ENCODE measurements around the gene SDHD.
"Not testable (repeated sequence)": the region's sequence is repeated elsewhere in the genome, so short reads cannot be mapped to it uniquely, and the experiment has no call there.

The SDHD gene
- total RNA-seq: 42.0 to 44.5 reads per million in 2 donors

DNA sequence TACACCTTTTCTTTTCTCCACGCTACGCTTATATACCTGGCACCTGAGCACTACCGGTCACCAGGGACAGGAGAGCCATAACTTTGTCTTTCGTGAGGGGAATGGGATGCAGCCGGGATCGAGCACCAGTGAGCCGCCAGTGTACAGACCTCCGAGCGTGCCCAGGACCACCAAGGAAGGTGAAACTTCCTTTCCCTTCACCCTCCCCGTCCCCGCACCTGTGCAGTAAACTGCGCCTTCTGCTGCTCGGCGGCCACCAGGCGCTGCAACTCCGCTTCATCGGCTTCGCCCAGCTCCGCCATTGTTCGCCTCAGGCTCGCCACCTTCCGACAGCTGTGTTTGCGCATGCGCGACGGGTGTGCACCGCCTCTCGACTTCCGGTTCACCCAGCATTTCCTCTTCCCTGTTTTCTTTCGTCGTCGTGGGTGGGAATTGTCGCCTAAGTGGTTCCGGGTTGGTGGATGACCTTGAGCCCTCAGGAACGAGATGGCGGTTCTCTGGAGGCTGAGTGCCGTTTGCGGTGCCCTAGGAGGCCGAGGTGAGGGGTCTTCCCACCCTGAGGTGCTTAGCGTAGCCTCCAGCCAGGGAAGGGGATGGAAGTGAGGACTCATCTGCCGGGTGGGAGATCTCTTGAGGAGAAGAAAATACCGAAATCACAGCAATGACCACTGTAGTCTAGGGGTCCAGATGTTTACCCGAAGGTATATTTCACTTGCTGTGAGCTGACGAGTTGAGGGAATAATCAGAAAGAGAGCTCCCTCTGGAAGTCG, at the start of gene SDHD, which contains the start of gene TIMM8B:
Gene SDHD, plus strand, starts transcription at position 452 of the 770 bp plus-strand sequence. Its CDS starts 35 bp downstream, at position 487.
Gene TIMM8B, minus strand, starts transcription at position 335 of the 770 bp plus-strand sequence. Its CDS starts 33 bp downstream, at position 302.
- peak; percentile 85 for DNase-seq

DNA sequence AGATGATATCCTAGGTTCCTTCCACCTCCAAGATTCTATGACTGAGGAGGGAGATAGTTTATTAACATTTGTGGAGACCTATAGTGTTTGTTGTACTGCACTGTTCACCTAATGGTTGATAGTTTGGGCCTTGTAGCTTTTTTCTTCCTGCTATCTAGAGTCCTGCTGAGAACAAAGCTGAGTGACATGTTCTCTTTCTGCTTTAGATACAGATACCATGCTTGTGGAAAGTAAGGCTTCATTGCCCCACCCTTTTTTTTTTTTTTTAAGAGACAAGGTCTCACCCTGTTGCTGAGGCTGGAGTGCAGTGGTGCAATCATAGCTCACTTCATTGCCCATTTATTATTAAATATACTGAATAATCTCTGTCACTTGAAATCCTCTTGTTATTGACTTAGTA, 49.1 kb upstream of the SDHD start:
- DNase-seq: no peak

DNA sequence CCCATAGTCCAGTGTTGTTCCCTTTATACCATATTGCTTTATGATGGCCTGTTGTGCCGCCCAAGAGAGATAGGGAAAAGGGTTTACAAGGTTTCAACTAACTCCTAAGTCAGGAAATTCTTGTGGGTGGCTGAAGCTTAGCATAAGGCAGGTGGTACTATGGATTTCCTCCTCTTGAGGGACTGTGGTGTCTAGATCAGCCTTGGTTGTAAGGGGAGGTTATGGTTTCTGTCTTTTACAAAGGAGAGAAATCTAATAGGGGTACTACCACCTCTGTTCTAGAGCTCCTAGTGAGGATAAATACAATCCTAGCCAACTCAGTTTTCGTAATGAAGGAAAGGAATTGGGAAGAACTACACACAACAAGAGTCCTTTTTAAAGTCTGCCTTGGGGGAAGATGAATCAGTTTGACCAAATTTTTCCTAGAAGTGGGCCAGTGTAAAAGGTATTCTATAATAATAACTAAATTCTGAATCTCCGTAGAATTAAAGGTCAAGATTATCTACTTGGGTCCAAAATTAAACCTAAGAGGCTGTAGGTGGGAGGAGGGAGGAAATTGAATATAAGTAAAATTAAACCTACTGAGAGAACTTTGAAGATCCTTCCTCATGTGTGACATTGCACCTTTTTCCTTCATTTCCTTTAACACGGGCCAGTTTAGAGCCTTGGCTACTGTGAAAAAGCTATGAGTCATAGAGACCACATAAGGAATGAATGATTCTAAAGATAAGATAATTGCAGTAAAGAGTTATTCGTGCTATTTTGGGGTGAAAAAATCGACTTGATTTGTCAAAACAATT, 44.3 kb upstream of the SDHD start:
- no peak for DNase-seq

DNA sequence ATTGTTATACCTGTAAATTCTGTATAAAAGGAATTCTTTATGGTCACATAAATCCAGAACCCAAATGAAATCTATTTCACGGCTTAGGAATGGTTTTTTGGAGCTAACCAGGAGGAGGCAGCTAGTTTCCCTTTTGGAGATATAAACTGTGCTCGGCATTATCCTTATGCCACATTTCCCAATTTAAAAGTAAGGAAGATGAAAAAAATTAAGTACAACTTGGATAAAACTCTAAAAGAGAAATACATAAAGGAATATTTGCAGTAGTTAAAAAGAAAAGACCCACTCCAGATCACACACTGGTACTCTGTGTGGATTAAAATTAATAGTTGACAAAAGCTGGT, 43.7 kb upstream of the SDHD start:
- DNase-seq: no peak

DNA sequence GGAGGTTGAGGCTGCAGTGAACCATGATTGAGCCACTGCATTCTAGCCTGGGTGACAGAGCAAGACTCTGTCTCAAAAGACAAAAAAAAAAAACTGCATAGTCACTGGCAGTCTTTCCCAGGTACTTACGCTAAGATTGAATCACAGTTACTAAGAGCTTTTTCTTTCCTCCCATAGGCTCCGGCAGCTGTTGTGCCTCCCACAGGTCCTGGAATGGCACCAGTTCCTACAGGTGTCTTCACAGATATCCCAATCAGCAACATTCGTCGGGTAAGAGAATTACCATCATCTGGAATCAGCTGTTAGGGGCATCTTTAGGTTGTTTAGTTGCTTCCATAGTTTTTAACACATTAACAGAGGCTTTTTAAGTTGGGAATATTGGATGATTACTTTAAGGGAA, 41.7 kb upstream of the SDHD start:
- no peak for DNase-seq

DNA sequence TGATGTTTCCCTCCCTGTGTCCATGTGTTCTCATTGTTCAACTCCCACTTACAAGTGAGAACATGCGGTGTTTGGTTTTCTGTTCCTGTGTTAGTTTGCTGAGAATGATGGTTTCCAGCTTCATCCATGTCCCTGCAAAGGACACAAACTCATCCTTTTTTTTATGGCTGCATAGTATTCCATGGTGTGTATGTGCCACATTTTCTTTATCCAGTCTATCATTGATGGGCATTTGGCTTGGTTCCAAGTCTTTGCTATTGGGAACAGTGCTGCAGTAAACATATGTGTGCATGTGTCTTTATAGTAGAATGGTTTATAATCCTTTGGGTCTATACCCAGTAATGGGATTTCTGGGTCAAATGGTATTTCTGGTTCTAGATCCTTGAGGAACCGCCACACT, 40.0 kb upstream of the SDHD start:
- DNase-seq: not testable (repeated sequence)

DNA sequence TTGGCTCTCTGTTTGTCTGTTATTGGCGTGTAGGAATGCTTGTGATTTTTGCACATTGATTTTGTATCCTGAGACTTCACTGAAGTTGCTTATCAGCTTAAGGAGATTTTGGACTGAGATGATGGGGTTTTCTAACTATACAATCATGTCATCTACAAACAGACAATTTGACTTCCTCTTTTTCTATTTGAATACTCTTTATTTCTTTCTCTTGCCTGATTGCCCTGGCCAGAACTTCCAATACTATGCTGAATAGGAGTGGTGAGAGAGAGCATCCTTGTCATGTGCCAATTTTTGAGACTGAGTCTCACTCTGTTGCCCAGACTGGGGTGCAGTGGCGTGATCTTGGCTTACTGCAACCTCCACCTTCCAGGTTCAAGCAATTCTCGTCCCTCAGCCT, 38.4 kb upstream of the SDHD start:
- not testable (repeated sequence) for DNase-seq

DNA sequence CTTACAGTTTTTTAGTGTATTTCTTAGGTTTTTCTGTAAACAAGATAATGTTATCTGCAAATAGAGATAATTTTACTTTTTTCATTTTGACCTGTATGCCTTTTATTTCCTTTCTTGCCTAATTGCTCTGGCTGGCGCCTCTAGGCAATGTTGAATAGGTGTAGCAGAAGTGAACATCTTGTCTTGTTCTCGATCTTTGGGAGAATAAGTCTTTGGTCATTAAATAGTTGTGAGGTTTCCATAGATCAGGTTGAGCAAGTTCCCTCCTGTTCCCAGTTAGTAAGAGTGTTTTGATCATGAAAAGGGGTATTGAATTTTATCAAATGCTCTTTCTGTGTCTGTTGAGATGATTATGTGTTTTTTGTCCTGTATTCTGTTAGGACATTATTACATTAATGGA, 36.9 kb upstream of the SDHD start:
- DNase-seq: no peak

DNA sequence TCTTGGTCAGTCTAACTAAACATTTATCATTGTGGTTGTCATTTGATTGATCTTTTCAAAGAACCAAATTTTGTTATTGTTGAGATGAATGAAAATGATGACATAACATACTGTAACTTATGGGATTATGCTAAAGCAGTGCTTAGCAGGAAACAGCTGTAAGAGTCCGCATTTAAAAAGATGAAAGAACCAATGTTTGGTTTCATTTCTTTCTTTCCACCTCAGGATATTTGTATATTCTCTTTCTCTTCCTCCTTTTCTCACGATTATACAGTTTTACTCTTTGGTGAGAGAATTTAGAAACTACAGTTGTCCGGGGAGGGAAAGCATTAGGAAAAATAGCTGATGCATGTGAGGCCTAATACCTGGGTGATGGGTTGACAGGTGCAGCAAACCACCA, 36.0 kb upstream of the SDHD start:
- no peak for DNase-seq

DNA sequence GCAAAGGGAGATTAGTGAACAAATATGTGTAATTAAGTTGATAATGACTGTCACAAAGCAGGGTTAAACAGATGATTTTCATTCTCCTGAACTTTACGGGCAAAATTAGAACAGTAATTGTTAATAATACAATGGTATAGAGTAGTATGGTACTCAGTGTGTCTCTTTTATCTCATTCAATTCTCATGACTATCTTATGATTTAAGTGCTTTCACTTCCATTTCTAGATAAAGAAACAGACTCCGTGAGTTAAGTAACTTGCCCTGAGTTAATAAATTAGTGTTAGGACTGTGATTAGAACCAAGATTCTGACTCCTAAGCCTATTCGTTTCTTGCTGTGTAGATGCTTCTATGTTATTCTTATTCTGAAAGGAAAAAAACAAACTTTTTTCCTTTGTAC, 34.9 kb upstream of the SDHD start:
- DNase-seq: no peak

DNA sequence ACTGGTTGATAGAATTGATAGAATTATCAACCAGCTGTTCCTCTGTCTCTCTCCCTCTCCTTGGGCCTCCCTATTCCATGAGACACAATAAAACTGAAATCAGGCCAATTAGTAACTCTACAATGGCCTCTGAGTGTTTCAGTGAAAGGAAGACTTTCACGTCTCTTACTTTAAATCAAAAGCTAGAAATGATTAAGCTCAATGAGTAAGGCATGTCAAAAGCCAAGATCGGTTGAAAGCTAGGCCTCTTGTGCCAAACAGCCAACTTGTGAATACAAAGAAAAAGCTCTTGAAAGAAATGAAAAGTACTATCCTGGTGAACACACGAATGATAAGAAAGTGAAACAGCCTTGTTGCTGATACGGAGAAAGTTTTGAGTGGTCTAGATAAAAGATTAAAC, 29.5 kb upstream of the SDHD start:
- DNase-seq: no peak

DNA sequence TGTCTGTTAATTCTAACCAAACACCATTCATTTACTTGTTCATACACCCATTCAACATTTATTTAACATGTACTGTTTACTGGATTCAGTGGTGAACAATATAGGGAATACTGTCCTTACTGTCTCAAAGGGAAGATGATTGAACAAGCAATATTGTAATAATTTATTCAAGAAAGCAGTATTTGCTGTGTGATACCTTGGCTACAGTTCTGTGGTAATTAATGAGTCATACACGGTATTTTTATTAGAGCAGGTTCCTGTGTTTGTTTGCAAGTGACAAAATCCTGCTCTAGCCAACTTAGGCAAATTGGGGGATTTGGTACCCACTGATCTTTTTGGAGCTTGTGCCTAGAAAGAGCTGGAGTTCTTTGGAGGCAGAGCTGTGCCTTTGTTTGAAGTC, 28.6 kb upstream of the SDHD start:
- DNase-seq: no peak

DNA sequence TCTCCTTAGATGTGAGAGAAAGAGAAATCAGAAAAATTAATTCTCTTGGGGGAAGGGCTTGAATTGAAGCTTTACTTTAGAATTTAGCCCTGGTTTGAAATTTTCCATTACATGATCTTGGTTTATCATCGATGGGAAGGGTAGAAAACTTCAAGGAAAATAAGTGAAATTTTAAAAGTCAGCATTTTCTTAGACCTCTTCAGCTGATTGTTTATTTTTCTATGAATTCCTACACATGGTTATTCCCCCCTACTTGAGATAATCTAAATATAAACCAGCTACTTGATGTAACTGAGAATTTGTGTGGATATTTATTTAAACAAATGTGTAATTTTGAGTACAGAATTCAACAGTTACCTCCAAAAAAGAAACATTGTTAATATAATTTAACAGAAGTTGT, 23.8 kb upstream of the SDHD start:
- no peak for DNase-seq

DNA sequence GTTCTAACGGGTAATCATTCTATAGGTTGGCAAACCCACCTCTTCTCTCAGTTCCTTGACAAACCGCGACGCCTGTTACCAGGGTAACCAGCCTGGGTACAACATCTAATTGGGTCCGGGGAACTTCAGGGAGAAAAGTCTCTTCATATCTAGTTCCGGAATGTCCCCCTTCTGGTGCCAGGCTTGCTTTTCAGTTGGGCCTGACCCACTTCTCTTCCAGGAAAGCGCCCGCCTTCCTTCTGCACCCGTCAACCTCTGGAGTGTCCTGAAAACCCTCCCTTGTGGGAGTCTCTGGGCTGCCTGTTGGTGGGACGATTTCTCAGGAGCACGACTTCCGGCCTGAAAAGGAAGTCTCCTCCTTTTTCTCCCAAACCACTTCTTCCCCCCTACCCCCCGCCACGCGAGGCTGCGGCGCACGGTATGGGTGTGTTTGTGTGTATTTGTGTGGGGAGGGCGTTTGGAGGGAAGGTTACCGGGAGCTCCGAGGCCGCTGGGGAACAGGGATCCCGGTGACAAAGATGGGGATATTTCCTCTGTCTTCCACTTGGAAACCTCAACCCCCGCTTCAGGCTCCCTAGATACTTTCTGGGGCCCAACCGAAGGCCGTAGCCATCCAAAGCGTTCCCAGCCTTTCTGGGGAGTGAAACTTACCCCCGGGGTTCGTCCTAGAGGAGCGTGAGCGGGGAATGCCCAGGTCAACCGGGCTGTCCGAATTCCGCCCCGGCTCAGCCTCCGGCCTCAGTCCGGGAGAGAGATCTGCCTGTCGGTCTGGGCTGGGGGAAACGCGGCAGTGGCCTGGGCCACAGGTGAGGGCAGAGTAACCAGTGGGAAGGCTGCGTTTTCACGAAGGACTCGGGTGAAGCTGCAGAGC, 12.5 kb upstream of the SDHD start, which contains the start of the genes NKAPD1 and PIH1D2:
Gene NKAPD1, plus strand, starts transcription at position 359 of the 871 bp plus-strand sequence. CDS start 1,276 bp downstream, outside the sequence.
Gene PIH1D2, minus strand, starts transcription at position 77 of the 871 bp plus-strand sequence. CDS start 843 bp downstream, outside the sequence.
- DNase-seq: peak; percentile 20

DNA sequence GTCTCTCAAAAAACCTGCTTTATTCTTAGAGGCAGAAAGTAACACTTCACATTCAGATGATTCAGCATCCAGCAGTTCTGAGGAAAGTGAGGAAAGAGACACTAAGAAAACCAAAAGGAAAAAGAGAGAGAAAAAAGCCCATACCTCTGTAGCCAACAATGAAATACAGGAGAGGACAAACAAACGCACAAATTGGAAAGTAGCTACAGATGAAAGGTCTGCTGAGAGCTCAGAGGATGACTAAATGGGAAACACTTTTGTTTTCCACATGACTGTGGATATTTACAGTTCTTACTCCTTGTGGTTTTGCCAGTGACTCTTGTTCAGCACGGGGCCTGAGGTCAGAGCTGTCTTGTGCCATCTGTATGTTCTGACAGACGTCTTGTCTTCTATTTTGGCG, 3.9 kb upstream of the SDHD start:
- no peak for DNase-seq

DNA sequence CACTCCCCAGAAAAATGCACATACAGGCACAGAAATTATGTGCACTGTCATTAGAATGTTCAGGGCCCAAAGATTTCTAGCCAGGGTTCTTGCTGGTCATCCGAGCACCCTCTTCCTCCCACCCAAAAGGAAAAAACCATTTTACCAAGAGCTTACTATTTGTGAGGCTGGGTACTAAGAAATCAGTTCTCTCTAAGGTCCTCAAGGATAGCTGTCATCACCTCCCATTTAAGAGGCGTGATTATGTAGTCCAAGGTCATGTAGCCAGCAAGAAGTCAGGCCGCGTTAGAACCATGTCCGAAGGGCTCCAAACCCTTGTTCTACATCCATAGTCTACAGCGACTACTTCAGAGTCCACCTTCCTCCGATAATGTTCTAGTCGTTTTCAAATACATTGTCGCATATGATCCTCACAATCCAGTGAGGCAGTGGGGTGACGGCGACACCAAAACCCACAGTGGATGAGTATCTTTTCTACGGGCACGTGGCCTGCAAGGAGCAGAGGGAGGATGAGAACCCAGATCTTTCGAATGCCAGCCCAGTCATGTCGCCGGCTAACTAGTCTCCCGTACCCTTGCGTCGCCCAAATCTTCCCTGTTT, 751 bp upstream of the SDHD start:
- no peak for DNase-seq

DNA sequence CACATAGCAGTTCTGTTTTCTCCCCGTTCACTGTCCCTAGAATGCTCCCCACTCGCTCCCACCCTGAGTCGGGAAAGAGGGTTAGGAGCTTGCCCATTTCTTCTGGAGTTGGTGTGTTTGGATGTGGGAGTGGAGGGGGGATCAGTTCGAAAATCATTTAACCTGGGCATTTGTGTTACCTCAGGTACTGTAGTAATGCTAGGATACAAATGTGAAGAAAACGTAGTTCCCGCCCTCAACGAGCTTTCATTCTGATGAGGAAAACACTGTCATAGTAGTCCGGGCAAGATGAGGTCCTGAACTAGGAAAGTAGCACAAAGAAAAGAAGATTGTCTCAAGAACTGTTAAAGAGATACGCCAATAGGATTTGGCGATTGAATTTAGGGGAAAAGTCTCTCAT, 539 bp downstream of the SDHD start:
- no peak for DNase-seq

DNA sequence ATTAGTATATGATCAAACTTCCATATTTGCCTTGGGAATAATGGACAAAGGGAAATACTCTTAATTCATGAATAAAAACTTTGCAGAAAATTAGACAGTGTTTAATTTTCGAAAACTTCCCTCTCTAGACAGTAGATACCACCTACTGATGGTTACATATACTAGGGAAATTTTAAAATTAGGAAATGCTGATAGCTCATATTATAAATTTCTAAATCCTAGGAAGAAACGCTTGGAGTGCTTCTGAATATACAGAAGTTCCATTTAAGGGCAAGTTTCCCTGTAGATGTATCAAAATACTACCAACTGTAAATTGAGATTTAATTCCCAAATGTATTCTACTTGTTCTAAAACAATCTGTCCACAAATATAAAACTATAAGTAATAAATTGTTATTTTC, 8.6 kb downstream of the SDHD start:
- DNase-seq: not testable (repeated sequence)

DNA sequence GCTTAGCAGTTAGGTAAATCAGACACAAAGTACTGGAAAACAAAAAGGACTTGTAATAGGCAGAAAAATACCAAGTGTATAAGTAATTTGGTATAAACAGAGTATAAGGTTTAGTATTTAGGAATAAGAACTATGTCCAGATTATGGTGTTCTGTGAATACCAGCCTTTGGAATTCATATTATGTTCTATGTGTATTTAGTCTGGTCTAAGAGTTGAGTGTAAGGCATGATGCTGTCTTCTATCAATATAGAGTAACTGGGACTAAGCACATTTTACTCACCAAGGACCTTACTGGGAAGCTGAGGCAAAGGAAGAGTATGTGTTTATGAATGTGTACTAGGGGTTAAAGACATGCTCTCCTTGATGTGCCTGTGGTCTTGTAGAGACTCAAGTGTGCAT, 9.5 kb downstream of the SDHD start:
- no peak for DNase-seq

DNA sequence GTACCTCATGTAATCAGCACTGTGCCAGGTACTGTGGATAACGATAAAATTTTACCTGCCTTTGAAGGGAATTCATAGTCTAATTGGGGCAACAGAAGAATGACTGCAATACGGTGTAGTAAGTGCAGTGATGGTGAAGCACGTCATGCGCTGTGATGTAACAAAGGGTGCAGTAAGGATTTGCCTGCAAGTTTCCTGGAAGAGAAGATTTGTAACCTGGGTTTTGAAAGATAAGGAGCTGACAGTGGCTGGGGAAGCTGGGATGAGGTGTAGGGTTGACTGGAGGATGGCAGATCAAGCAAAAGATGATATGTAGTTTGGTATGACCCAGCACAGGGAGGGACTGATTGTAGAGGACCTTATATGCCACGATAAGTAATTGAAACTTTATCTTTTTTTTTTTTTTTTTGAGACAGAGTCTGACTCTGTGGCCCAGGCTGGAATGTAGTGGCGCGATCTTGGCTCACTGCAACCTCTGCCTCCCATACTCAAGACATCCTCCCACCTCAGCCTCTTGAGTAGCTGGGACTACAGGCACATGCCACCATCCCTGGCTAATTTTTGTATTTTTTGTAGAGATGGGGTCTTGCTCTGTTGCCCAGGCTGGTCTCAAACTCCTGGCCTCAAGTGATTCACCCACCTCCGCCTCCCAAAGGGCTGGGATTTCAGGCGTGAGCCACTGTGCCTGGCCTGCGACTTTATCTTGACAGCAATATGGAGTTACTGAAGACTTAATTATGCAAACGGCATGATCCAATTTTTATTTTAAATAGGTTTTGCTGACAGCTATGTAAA, 11.3 kb downstream of the SDHD start:
- no peak for DNase-seq

DNA sequence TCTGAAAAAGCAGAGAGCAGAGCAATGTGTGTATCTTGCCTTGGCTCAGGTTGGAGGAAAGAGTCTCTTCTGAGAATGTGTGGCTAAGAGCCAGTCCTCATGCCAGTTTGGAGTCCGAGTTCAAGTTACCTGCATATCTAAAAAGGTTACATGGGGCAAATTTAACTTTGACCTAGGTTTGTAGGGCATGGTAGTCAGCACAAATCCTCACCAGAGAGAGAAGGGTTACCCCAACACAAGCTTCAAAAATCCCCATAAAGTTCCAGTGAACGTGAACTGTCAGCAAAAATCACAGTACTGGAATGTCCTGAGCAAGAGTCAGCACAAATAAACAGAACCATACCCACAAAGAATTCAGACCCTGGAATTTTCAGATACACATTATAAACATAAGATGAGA, 13.8 kb downstream of the SDHD start:
- DNase-seq: no peak

DNA sequence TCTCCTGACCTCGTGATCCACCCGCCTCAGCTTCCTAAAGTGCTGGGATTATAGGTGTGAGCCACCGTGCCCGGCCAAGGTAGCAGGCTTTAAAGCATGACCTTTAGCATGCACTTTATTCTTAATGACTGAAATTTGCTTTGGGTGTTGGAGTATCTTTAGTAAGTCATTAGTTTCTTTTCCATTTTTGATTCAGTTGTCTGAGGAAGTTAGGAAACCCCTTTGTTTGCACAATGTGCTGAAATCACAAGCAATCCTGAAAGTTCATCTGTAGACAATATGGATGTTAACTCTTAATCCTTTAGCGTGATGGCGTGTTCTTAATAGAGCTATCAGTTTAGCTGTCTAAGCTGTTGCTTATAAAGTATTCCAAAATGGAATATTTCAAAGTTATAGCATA, 16.8 kb downstream of the SDHD start:
- no peak for DNase-seq
